A549 (cell line): ENCODE data around the gene CYP2S1.

Source experiments
- CTCF ChIP-seq: fragments of >200 bp; sonication (Bioruptor Twin); formaldehyde crosslinking; IDR thresholded peaks from 3 replicates; pipeline ENCODE4 v1.5.1; 2016
- EHF ChIP-seq: fragments of 250-450 bp; sonication (Bioruptor Pico); IDR thresholded peaks from 2 replicates; pipeline ENCODE4 v1.5.0; 2020; ENCODE audit warnings: mild to moderate bottlenecking
- HOXB5 ChIP-seq: fragments of 250-450 bp; sonication (Bioruptor Pico); IDR thresholded peaks from 2 replicates; pipeline ENCODE4 v1.5.0; 2020; ENCODE audit warnings: mild to moderate bottlenecking, moderate library complexity
- JUN ChIP-seq, 2 experiments: fragments of >200 bp; sonication (Bioruptor Twin); formaldehyde crosslinking; IDR thresholded peaks; 2 replicates in 1 of 2; 3 replicates in 1 of 2; pipeline ENCODE4 v1.6.1; 2016 to 2017
- KDM1A ChIP-seq: fragments of 200-600 bp; sonication (generic); IDR thresholded peaks from 2 replicates; pipeline ENCODE4 v1.6.1; 2016; ENCODE audit warnings: low read depth, mild to moderate bottlenecking
- MAX ChIP-seq: IDR thresholded peaks from 2 replicates; pipeline ENCODE4 v1.6.1; 2012
- PBX3 ChIP-seq: IDR thresholded peaks from 2 replicates; pipeline ENCODE4 v1.6.1; 2012
- POLR2A ChIP-seq: IDR thresholded peaks from 2 replicates; pipeline ENCODE4 v1.6.1; 2012; ENCODE audit warnings: mild to moderate bottlenecking, low read length
- RAD21 ChIP-seq, 2 experiments: fragments of >200 bp in 1 of 2; sonication (Bioruptor Twin) in 1 of 2; formaldehyde crosslinking in 1 of 2; IDR thresholded peaks in 1 of 2; conservative IDR thresholded peaks in 1 of 2; 2 replicates in 1 of 2; 3 replicates in 1 of 2; pipeline ENCODE4 v1.6.1; 2012 to 2018; ENCODE audit warnings: inconsistent platforms in 1 of 2
- RCOR1 ChIP-seq: fragments of 150-350 bp; IDR thresholded peaks from 2 replicates; pipeline ENCODE4 v1.6.1; 2014; ENCODE audit warnings: antibody characterized with exemption, low read length, low read depth
- REST ChIP-seq: fragments of 200-600 bp; sonication (generic); IDR thresholded peaks from 2 replicates; pipeline ENCODE4 v1.6.1; 2016; ENCODE audit warnings: antibody characterized with exemption, mild to moderate bottlenecking, moderate library complexity
- SREBF2 ChIP-seq: fragments of 450-650 bp; IDR thresholded peaks from 2 replicates; pipeline ENCODE4 v1.6.1; 2014; ENCODE audit warnings: mild to moderate bottlenecking, moderate library complexity
- USF2 ChIP-seq: fragments of 450-650 bp; IDR thresholded peaks from 2 replicates; pipeline ENCODE4 v1.6.1; 2014; ENCODE audit warnings: antibody characterized with exemption

- no peak for TF ChIP-seq JUN (IDR thresholded peaks at IDR 0.05)
- TF ChIP-seq EHF (CRISPR knock-in tag) = no peak
- no peak for TF ChIP-seq POLR2A
- TF ChIP-seq CTCF = no peak
- no peak for TF ChIP-seq KDM1A
- no peak for TF ChIP-seq HOXB5 (CRISPR knock-in tag)
- TF ChIP-seq RAD21 (conservative IDR thresholded peaks at IDR 0.05 in 1 of 2, IDR thresholded peaks at IDR 0.05 in 1 of 2) = no peak
- no peak for TF ChIP-seq PBX3
- no peak for TF ChIP-seq REST
- TF ChIP-seq RCOR1 = no peak
- TF ChIP-seq MAX = no peak
- no peak for TF ChIP-seq USF2
- TF ChIP-seq SREBF2 = no peak
Measured at GRCh38 chr19:41249707-41250423, 56.8 kb downstream of the CYP2S1 start.
